SK-N-SH treated with all-trans-retinoic acid at 6 μM for 48 hours (cell line): ENCODE data around the gene HIVEP3.

ENCODE experiments used
- BACH2 ChIP-seq: fragments of 250-450 bp; sonication (Bioruptor Pico); IDR thresholded peaks from 2 replicates; pipeline ENCODE4 v1.9.0; 2021; ENCODE audit warnings: mild to moderate bottlenecking, borderline replicate concordance
- ZC3H10 ChIP-seq: fragments of 250-450 bp; sonication (Bioruptor Pico); IDR thresholded peaks from 2 replicates; pipeline ENCODE4 v1.5.1; 2021; ENCODE audit warnings: mild to moderate bottlenecking, moderate library complexity

- TF ChIP-seq BACH2 (CRISPR knock-in tag) (no peak), ZC3H10 (CRISPR knock-in tag) (no peak)
Observed at GRCh38 chr1:41660570-41661427, 257.9 kb downstream of the HIVEP3 start.
